Brain pericyte (primary cell): ENCODE measurements around the gene MACROH2A1.

Source experiments
- DNase-seq: peaks from one replicate; pipeline ENCODE4 v3.0.0-alpha.2; 2012; ENCODE audit warnings: low read depth, low spot score

Gene MACROH2A1

GRCh38 chr5:135435467-135436330 lies 36.7 kb upstream of the MACROH2A1 start:
- no peak for DNase-seq

GRCh38 chr5:135434591-135435466 lies 35.8 kb upstream of the MACROH2A1 start:
- DNase-seq, result no peak

GRCh38 chr5:135433681-135434426 lies 34.8 kb upstream of the MACROH2A1 start:
- DNase-seq, result no peak

- DNase-seq, result no peak
Measured at GRCh38 chr5:135432113-135432512, 33.1 kb upstream of the MACROH2A1 start.

GRCh38 chr5:135430135-135430437 lies 31.1 kb upstream of the MACROH2A1 start:
- DNase-seq, result no peak

GRCh38 chr5:135429301-135430134 lies 30.5 kb upstream of the MACROH2A1 start:
- no peak for DNase-seq

GRCh38 chr5:135428586-135428985 lies 29.6 kb upstream of the MACROH2A1 start:
- no peak for DNase-seq

GRCh38 chr5:135426102-135427082 lies 27.4 kb upstream of the MACROH2A1 start:
- no peak for DNase-seq

- no peak for DNase-seq
Measured at GRCh38 chr5:135425641-135426040, 26.6 kb upstream of the MACROH2A1 start.

GRCh38 chr5:135423846-135424168 lies 24.8 kb upstream of the MACROH2A1 start:
- DNase-seq, result no peak

- no peak for DNase-seq
Measured at GRCh38 chr5:135423146-135423845, 24.3 kb upstream of the MACROH2A1 start.

GRCh38 chr5:135422419-135422818 lies 23.4 kb upstream of the MACROH2A1 start:
- DNase-seq, result no peak

- DNase-seq, result no peak
Measured at GRCh38 chr5:135417083-135417482, 18.1 kb upstream of the MACROH2A1 start.

- no peak for DNase-seq
Measured at GRCh38 chr5:135405082-135405481, 6.1 kb upstream of the MACROH2A1 start.

GRCh38 chr5:135402031-135402430 lies 3.0 kb upstream of the MACROH2A1 start:
- no peak for DNase-seq

GRCh38 chr5:135400866-135401265 lies 1.8 kb upstream of the MACROH2A1 start:
- DNase-seq, result no peak

- no peak for DNase-seq
Measured at GRCh38 chr5:135399794-135400542, 937 bp upstream of the MACROH2A1 start.

- DNase-seq, result no peak
Measured at GRCh38 chr5:135398160-135398854, 724 bp downstream of the MACROH2A1 start.
